GM12891 (cell line): ENCODE measurements around the gene SMC4.

Experiments
- POLR2A ChIP-seq: IDR thresholded peaks from 2 replicates; pipeline ENCODE4 v1.6.1; 2011; ENCODE audit warnings: low read depth, low read length, control low read depth
- POLR2AphosphoS5 ChIP-seq: IDR thresholded peaks from 2 replicates; pipeline ENCODE4 v1.6.1; 2011; ENCODE audit warnings: low read depth, low read length, control low read depth
- TAF1 ChIP-seq: IDR thresholded peaks from 2 replicates; pipeline ENCODE4 v1.6.1; 2011; ENCODE audit warnings: low read depth, low read length, control low read depth

- TF ChIP-seq POLR2A: no peak
- TF ChIP-seq POLR2AphosphoS5: no peak
- no peak for TF ChIP-seq TAF1
These were observed 19.7 kb upstream of the SMC4 start for GRCh38 chr3:160379628-160380214.
